Measurements from ENCODE around the gene TAF8.

DNA sequence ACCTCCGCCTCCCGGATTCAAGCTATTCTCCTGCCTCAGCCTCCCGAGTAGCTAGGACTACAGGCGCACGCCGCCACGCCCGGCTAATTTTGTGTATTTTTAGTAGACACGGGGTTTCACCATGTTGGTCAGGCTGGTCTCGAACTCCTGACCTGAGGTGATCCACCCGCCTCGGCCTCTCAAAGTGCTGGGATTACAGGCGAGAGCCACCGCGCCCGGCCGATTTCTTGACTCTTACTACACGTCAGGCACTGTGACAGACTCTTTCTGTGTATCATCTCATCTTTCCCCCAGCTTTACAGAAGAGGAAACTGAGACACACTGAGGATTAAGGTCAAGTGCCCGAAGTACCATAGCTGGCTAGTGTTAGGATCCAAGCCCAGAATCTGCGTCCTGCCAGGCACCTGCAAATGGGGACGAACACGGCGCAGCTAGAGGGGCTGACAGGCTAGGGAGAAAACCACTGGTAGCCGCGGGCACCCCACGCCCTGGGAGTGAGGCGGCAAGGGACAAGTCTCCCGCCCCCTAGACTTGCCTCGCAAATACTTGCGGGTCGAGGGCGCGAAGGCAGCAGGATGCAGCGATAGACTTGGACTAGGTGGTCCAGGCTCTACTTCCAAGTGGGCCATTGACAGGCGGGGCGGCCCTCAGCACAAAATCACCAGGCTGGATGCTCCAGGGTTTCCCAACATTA, 1.1 kb upstream of the TAF8 start:
- TF ChIP-seq TCF12 (IDR thresholded peaks at IDR 0.05) (no peak), EP300 (IDR thresholded peaks at IDR 0.05; ENCODE audit: borderline replicate concordance in 1 of 2, low read depth in 1 of 2, low read length in 1 of 2) (no peak), JUND (IDR thresholded peaks at IDR 0.05) (no peak), EZH2phosphoT487 (IDR thresholded peaks at IDR 0.05; ENCODE audit: borderline replicate concordance, low read depth) (no peak), POLR2AphosphoS5 (IDR thresholded peaks at IDR 0.05; ENCODE audit: low read depth, low read length) (no peak), ELF1 (IDR thresholded peaks at IDR 0.05) (no peak), TAF1 (IDR thresholded peaks at IDR 0.05; ENCODE audit: borderline replicate concordance, low read depth, low read length) (no peak), RFX5 (IDR thresholded peaks at IDR 0.05; ENCODE audit: low read length) (no peak), RAD21 (IDR thresholded peaks at IDR 0.05; ENCODE audit: low read length) (no peak), GATA2 (CRISPR knock-in tag; IDR thresholded peaks at IDR 0.05) (no peak)
- TF ChIP-seq, protein P1, sequence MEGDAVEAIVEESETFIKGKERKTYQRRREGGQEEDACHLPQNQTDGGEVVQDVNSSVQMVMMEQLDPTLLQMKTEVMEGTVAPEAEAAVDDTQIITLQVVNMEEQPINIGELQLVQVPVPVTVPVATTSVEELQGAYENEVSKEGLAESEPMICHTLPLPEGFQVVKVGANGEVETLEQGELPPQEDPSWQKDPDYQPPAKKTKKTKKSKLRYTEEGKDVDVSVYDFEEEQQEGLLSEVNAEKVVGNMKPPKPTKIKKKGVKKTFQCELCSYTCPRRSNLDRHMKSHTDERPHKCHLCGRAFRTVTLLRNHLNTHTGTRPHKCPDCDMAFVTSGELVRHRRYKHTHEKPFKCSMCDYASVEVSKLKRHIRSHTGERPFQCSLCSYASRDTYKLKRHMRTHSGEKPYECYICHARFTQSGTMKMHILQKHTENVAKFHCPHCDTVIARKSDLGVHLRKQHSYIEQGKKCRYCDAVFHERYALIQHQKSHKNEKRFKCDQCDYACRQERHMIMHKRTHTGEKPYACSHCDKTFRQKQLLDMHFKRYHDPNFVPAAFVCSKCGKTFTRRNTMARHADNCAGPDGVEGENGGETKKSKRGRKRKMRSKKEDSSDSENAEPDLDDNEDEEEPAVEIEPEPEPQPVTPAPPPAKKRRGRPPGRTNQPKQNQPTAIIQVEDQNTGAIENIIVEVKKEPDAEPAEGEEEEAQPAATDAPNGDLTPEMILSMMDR (IDR thresholded peaks at IDR 0.05): no peak
- TF ChIP-seq, protein P2, sequence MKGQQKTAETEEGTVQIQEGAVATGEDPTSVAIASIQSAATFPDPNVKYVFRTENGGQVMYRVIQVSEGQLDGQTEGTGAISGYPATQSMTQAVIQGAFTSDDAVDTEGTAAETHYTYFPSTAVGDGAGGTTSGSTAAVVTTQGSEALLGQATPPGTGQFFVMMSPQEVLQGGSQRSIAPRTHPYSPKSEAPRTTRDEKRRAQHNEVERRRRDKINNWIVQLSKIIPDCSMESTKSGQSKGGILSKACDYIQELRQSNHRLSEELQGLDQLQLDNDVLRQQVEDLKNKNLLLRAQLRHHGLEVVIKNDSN (IDR thresholded peaks at IDR 0.05; ENCODE audit: borderline replicate concordance, low read depth): no peak
- TF ChIP-seq, protein P3, sequence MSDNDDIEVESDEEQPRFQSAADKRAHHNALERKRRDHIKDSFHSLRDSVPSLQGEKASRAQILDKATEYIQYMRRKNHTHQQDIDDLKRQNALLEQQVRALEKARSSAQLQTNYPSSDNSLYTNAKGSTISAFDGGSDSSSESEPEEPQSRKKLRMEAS (IDR thresholded peaks at IDR 0.05; ENCODE audit: low read depth): no peak

All from SK-N-SH (cell line).